ENCODE results near the gene PPDPF. TPM values are rescaled to one million over a fixed set of nuclear protein-coding genes. Genes with fewer than 3 reads are reported as not detected.
A peak's percentile ranks its signal among the peaks of the same experiment; 100 is the strongest.

PPDPF gene
- total RNA-seq, 1 donor from 2014 or later = 275 TPM

GRCh38 chr20:63487116-63487764 lies 33.3 kb upstream of the PPDPF start:
- DNase-seq (ENCODE audit: low read depth) = no peak

GRCh38 chr20:63487781-63488241 lies 32.8 kb upstream of the PPDPF start:
- DNase-seq (ENCODE audit: low read depth) = no peak

- DNase-seq (ENCODE audit: low read depth) = no peak
Measured at GRCh38 chr20:63488315-63489251, 32.0 kb upstream of the PPDPF start.

- DNase-seq (ENCODE audit: low read depth) = no peak
Measured at GRCh38 chr20:63490416-63490815, 30.1 kb upstream of the PPDPF start.

- DNase-seq (ENCODE audit: low read depth) = no peak
Measured at GRCh38 chr20:63491078-63491477, 29.5 kb upstream of the PPDPF start.

- no peak for DNase-seq (ENCODE audit: low read depth)
Measured at GRCh38 chr20:63491635-63492230, 28.8 kb upstream of the PPDPF start.

- DNase-seq (ENCODE audit: low read depth) = no peak
Measured at GRCh38 chr20:63492518-63492917, 28.0 kb upstream of the PPDPF start.

- DNase-seq (ENCODE audit: low read depth) = no peak
Measured at GRCh38 chr20:63492982-63493381, 27.6 kb upstream of the PPDPF start.

- no peak for DNase-seq (ENCODE audit: low read depth)
Measured at GRCh38 chr20:63493563-63494020, 27.0 kb upstream of the PPDPF start.

- no peak for DNase-seq (ENCODE audit: low read depth)
Measured at GRCh38 chr20:63494084-63494419, 26.5 kb upstream of the PPDPF start.

GRCh38 chr20:63494420-63495166 lies 26.0 kb upstream of the PPDPF start:
- no peak for DNase-seq (ENCODE audit: low read depth)

- DNase-seq (ENCODE audit: low read depth) = no peak
Measured at GRCh38 chr20:63495167-63495720, 25.3 kb upstream of the PPDPF start.

GRCh38 chr20:63495741-63496595 lies 24.6 kb upstream of the PPDPF start:
- DNase-seq (ENCODE audit: low read depth) = peak; percentile 69

GRCh38 chr20:63496596-63497120 lies 23.9 kb upstream of the PPDPF start:
- DNase-seq (ENCODE audit: low read depth) = no peak

GRCh38 chr20:63497138-63497945 lies 23.2 kb upstream of the PPDPF start:
- peak; percentile 29 for DNase-seq (ENCODE audit: low read depth)

- DNase-seq (ENCODE audit: low read depth) = peak; percentile 87
Measured at GRCh38 chr20:63497946-63498935, 22.3 kb upstream of the PPDPF start.

- peak; percentile 45 for DNase-seq (ENCODE audit: low read depth)
Measured at GRCh38 chr20:63498960-63499337, 21.6 kb upstream of the PPDPF start, which contains the start of gene EEF1A2. EEF1A2 (minus strand) TSS chr20:63499083; CDS start chr20:63497763, 1,320 bp downstream.
